ENCODE results near the gene HMGN1. TPM values are rescaled to one million over a fixed set of nuclear protein-coding genes. Genes with fewer than 3 reads are reported as not detected.

Gene HMGN1
- total RNA-seq, 1 donor from 2014 or later, result 64.5 TPM

DNA sequence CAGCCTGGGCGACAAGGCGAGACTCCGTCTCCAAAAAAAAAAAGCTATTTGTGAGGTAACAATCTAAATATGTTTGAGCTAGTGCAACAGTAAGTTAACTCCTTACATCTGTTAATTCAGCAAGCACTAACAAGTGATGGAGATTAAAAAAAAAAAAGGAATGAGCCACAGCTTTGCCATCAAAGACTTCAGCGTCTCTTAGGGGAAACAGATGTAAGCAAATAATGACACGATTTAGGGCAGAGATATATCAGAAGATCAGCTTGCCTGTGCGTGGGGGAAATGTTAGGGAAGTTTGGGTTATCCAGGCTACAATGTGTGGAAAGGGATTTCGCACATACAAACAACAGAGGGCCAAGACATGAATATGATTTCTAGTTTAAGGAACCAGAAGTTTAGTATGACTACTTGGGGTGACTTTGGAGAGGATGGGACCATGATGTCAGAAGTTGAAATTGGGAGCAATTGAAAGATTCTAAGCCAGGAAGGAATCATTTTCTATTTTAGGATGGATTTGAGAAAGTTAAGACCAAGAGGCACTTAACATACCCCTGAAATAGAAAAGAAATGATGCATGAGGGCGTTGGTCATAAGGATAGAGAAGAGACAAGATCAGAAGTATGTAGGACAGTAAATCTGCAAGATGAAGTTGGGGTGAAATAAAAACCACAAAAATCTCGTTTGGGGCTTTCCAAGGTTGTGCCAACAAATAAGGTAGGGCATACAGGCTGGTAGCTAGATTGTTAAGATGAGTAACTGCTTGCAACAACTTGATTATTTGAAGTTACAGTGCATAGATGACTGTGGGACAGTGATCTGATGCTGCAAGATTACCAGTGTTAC, 33.1 kb downstream of the HMGN1 start:
- no peak for DNase-seq

GRCh38 chr21:39314143-39315027, 34.5 kb downstream of the HMGN1 start:
- Histone ChIP-seq H3K4me3 (peak overlapping the region; percentile 91), H3K36me3 (peaks cover 22% of the 10 kb centered on the region), H3K27ac (replicated peaks) (peak overlapping the region; percentile 100), H3K9me3 (replicated peaks) (no peaks in the 10 kb centered on the region), H3K4me1 (peaks cover 61% of the 10 kb centered on the region), H3K27me3 (ENCODE audit: low read depth) (no peaks in the 10 kb centered on the region)
- peak; percentile 45 for DNase-seq
- TF ChIP-seq, protein P1, sequence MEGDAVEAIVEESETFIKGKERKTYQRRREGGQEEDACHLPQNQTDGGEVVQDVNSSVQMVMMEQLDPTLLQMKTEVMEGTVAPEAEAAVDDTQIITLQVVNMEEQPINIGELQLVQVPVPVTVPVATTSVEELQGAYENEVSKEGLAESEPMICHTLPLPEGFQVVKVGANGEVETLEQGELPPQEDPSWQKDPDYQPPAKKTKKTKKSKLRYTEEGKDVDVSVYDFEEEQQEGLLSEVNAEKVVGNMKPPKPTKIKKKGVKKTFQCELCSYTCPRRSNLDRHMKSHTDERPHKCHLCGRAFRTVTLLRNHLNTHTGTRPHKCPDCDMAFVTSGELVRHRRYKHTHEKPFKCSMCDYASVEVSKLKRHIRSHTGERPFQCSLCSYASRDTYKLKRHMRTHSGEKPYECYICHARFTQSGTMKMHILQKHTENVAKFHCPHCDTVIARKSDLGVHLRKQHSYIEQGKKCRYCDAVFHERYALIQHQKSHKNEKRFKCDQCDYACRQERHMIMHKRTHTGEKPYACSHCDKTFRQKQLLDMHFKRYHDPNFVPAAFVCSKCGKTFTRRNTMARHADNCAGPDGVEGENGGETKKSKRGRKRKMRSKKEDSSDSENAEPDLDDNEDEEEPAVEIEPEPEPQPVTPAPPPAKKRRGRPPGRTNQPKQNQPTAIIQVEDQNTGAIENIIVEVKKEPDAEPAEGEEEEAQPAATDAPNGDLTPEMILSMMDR (IDR thresholded peaks at IDR 0.05; ENCODE audit: borderline replicate concordance), result no peak
- intact Hi-C loops (cut with micrococcal nuclease), result no loop called here

More for the DNA sequence above, 33.1 kb downstream of the HMGN1 start:
- no peak overlapping the region for H3K4me3 ChIP-seq
- no peaks in the 10 kb centered on the region for H3K27me3 ChIP-seq (ENCODE audit: low read depth)
- TF ChIP-seq, protein P1 (IDR thresholded peaks at IDR 0.05; ENCODE audit: borderline replicate concordance), result no peak
- intact Hi-C loops (cut with micrococcal nuclease), result no loop called here
- peak overlapping the region; percentile 100 for H3K27ac ChIP-seq (replicated peaks)
- H3K9me3 ChIP-seq (replicated peaks), result no peaks in the 10 kb centered on the region
- H3K4me1 ChIP-seq, result peaks cover 65% of the 10 kb centered on the region
- peaks cover 9% of the 10 kb centered on the region for H3K36me3 ChIP-seq

GRCh38 chr21:39313571-39314142, 35.2 kb downstream of the HMGN1 start, which contains the start of gene BRWD1:
BRWD1 (minus strand) TSS chr21:39313632; CDS start chr21:39313491, 141 bp downstream.
- TF ChIP-seq, protein P1 (IDR thresholded peaks at IDR 0.05; ENCODE audit: borderline replicate concordance), result peak; percentile 58
- peak; percentile 87 for DNase-seq
- H3K27ac ChIP-seq (replicated peaks), result peak within 1 kb of the TSS; percentile 100
- H3K4me3 ChIP-seq, result peak within 1 kb of the TSS; percentile 91
- H3K27me3 ChIP-seq (ENCODE audit: low read depth), result no peaks in the 10 kb centered on the region
- intact Hi-C loops (cut with micrococcal nuclease), result no loop called here
- H3K4me1 ChIP-seq, result peaks cover 56% of the 10 kb centered on the region
- no peaks in the 10 kb centered on the region for H3K9me3 ChIP-seq (replicated peaks)
- peaks cover 29% of the 10 kb centered on the region for H3K36me3 ChIP-seq

GRCh38 chr21:39313042-39313570, 35.8 kb downstream of the HMGN1 start:
- Histone ChIP-seq H3K4me1 (peaks cover 51% of the 10 kb centered on the region), H3K4me3 (peak overlapping the region; percentile 91), H3K9me3 (replicated peaks) (no peaks in the 10 kb centered on the region), H3K27me3 (ENCODE audit: low read depth) (no peaks in the 10 kb centered on the region), H3K36me3 (peaks cover 30% of the 10 kb centered on the region), H3K27ac (replicated peaks) (peak overlapping the region; percentile 100)
- no peak for DNase-seq
- intact Hi-C loops (cut with micrococcal nuclease), result no loop called here
- TF ChIP-seq, protein P1 (IDR thresholded peaks at IDR 0.05; ENCODE audit: borderline replicate concordance), result no peak

All from left ventricle myocardium inferior (tissue), 1 donor.